OCI-LY1 (cell line): ENCODE results near the gene CEACAM1.
A peak's percentile ranks its signal among the peaks of the same experiment; 100 is the strongest.

ENCODE experiments used
- H2AFZ ChIP-seq: fragments of 200-600 bp; sonication (generic), shearing (Covaris generic); 2 replicates; pipeline ENCODE4 v1.6.0; 2014; ENCODE audit warnings: antibody characterized with exemption, mild to moderate bottlenecking, low read length
- H3F3A ChIP-seq: fragments of 200-600 bp; sonication (generic), shearing (Covaris generic); 2 replicates; pipeline ENCODE4 v1.6.0; 2014; ENCODE audit warnings: mild to moderate bottlenecking, antibody characterized with exemption, low read length, moderate library complexity; ENCODE audit not compliant: insufficient read depth
- H3K27ac ChIP-seq: fragments of 200-600 bp; sonication (generic); 2 replicates; pipeline ENCODE4 v1.5.1; 2014; ENCODE audit warnings: low read length, mixed run types, mild to moderate bottlenecking, low read depth; ENCODE audit not compliant: poor library complexity, severe bottlenecking
- H3K27me3 ChIP-seq: fragments of 200-600 bp; sonication (generic); 2 replicates; pipeline ENCODE4 v1.6.0; 2014; ENCODE audit warnings: antibody characterized with exemption, mild to moderate bottlenecking, low read length, moderate library complexity; ENCODE audit not compliant: insufficient read depth
- H3K36me3 ChIP-seq: fragments of 200-600 bp; sonication (generic); 2 replicates; pipeline ENCODE4 v1.6.1; 2014; ENCODE audit warnings: mild to moderate bottlenecking, antibody characterized with exemption, low read length, moderate library complexity, mixed read lengths; ENCODE audit not compliant: insufficient read depth
- H3K4me1 ChIP-seq: fragments of 200-600 bp; sonication (generic); 2 replicates; pipeline ENCODE4 v1.5.1; 2014; ENCODE audit warnings: mild to moderate bottlenecking, low read length, moderate library complexity; ENCODE audit not compliant: insufficient read depth, severe bottlenecking
- H3K4me2 ChIP-seq: fragments of 200-600 bp; sonication (generic), shearing (Covaris generic); 2 replicates; pipeline ENCODE4 v1.6.1; 2014; ENCODE audit warnings: low read length
- H3K4me3 ChIP-seq: fragments of 200-600 bp; sonication (generic); 2 replicates; pipeline ENCODE4 v1.5.1; 2014; ENCODE audit warnings: low read length, low read depth, mild to moderate bottlenecking, mixed read lengths; ENCODE audit not compliant: poor library complexity, severe bottlenecking
- H3K79me2 ChIP-seq: fragments of 200-600 bp; shearing (Covaris generic); 2 replicates; pipeline ENCODE4 v1.6.1; 2016; ENCODE audit warnings: mixed run types, low read length, mixed read lengths; ENCODE audit not compliant: insufficient read depth
- H3K9ac ChIP-seq: fragments of 200-600 bp; sonication (generic), shearing (Covaris generic); 2 replicates; pipeline ENCODE4 v1.6.1; 2014; ENCODE audit warnings: mild to moderate bottlenecking, low read length, mixed read lengths
- H3K9me2 ChIP-seq: fragments of 200-600 bp; sonication (generic), shearing (Covaris generic); 2 replicates; pipeline ENCODE4 v1.6.1; 2014; ENCODE audit warnings: low read depth, mild to moderate bottlenecking, low read length, mixed read lengths
- H3K9me3 ChIP-seq: fragments of 200-600 bp; shearing (Covaris generic); 2 replicates; pipeline ENCODE4 v1.6.1; 2014; ENCODE audit warnings: low read length, mixed read lengths
- H4K20me1 ChIP-seq: fragments of 200-600 bp; sonication (generic), shearing (Covaris generic); 2 replicates; pipeline ENCODE4 v1.6.0; 2016; ENCODE audit warnings: mild to moderate bottlenecking, low read length; ENCODE audit not compliant: insufficient read depth
- EZH2 ChIP-seq: fragments of 200-600 bp; sonication (generic), shearing (Covaris generic); IDR thresholded peaks from 2 replicates; pipeline ENCODE4 v1.8.0; 2017; ENCODE audit warnings: borderline replicate concordance, mixed run types, mild to moderate bottlenecking, antibody characterized with exemption, low read length, moderate library complexity, mixed read lengths
- TF ChIP-seq, protein P1 (sequence below): fragments of 200-600 bp; sonication (generic), shearing (Covaris generic); IDR thresholded peaks from 2 replicates; pipeline ENCODE4 v1.5.1; 2017; ENCODE audit warnings: mild to moderate bottlenecking, antibody characterized with exemption, low read length, moderate library complexity, mixed read lengths

The CEACAM1 gene

GRCh38 chr19:42516771-42517170 lies 11.5 kb downstream of the CEACAM1 start:
- Histone ChIP-seq H3K4me2 (no peak overlapping the region), H3K9me2 (no peaks in the 10 kb centered on the region), H3K4me3 (no peak overlapping the region), H4K20me1 (no peaks in the 10 kb centered on the region), H3K27ac (no peak overlapping the region), H3K9ac (no peak overlapping the region), H3F3A (no peaks in the 10 kb centered on the region), H3K4me1 (peaks cover 37% of the 10 kb centered on the region), H3K27me3 (no peaks in the 10 kb centered on the region), H3K79me2 (no peaks in the 10 kb centered on the region), H2AFZ (no peak overlapping the region), H3K36me3 (peaks cover 22% of the 10 kb centered on the region), H3K9me3 (peaks cover 4% of the 10 kb centered on the region)
- TF ChIP-seq, protein P1, sequence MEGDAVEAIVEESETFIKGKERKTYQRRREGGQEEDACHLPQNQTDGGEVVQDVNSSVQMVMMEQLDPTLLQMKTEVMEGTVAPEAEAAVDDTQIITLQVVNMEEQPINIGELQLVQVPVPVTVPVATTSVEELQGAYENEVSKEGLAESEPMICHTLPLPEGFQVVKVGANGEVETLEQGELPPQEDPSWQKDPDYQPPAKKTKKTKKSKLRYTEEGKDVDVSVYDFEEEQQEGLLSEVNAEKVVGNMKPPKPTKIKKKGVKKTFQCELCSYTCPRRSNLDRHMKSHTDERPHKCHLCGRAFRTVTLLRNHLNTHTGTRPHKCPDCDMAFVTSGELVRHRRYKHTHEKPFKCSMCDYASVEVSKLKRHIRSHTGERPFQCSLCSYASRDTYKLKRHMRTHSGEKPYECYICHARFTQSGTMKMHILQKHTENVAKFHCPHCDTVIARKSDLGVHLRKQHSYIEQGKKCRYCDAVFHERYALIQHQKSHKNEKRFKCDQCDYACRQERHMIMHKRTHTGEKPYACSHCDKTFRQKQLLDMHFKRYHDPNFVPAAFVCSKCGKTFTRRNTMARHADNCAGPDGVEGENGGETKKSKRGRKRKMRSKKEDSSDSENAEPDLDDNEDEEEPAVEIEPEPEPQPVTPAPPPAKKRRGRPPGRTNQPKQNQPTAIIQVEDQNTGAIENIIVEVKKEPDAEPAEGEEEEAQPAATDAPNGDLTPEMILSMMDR, result no peak
- TF ChIP-seq EZH2, result no peak

DNA sequence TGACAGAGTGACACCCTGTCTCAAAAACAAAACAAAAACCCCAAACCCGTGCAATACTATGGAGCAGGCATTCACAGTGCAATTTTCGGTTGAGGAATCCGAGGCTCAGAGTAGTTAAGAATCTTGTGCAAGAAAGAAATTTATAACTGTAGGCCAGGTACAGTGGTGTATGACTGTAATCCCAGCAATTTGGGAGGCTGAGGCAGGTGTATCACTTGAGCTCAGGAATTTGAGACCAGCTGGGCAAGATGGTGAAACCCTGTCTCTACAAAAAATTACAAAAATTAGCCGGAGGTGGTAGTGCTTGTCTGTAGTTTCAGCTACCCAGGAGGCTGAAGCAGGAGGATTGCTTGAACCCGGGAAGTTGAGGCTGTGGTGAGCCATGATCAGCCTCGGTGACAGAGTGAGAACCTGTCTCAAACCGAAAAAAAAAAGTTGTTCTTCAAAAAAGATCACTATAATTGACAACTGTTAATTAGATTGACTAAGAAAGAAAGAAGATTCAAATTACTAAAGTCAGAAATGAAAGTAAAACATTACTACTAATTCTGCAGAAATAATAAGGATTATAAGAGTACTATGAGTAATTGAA lies 12.9 kb downstream of the CEACAM1 start:
- Histone ChIP-seq H3K4me2 (no peak overlapping the region), H3K9me2 (no peaks in the 10 kb centered on the region), H3K27me3 (no peaks in the 10 kb centered on the region), H3K79me2 (no peaks in the 10 kb centered on the region), H3K4me1 (peaks cover 38% of the 10 kb centered on the region), H3K4me3 (no peak overlapping the region), H2AFZ (no peak overlapping the region), H3F3A (no peaks in the 10 kb centered on the region), H3K9ac (no peak overlapping the region), H3K9me3 (peaks cover 4% of the 10 kb centered on the region), H4K20me1 (no peaks in the 10 kb centered on the region), H3K27ac (peak overlapping the region; percentile 8), H3K36me3 (peaks cover 21% of the 10 kb centered on the region)
- TF ChIP-seq, protein P1, result no peak
- no peak for TF ChIP-seq EZH2

- H3K9me2 ChIP-seq, result no peaks in the 10 kb centered on the region
- H3K27me3 ChIP-seq, result no peaks in the 10 kb centered on the region
- no peaks in the 10 kb centered on the region for H3F3A ChIP-seq
- no peak overlapping the region for H3K9ac ChIP-seq
- no peaks in the 10 kb centered on the region for H3K79me2 ChIP-seq
- TF ChIP-seq, protein P1, result no peak
- no peak for TF ChIP-seq EZH2
- peaks cover 21% of the 10 kb centered on the region for H3K36me3 ChIP-seq
- peaks cover 38% of the 10 kb centered on the region for H3K4me1 ChIP-seq
- H4K20me1 ChIP-seq, result no peaks in the 10 kb centered on the region
- no peak overlapping the region for H3K4me3 ChIP-seq
- H2AFZ ChIP-seq, result no peak overlapping the region
- no peak overlapping the region for H3K4me2 ChIP-seq
- H3K9me3 ChIP-seq, result peaks cover 4% of the 10 kb centered on the region
- peak overlapping the region; percentile 8 for H3K27ac ChIP-seq
Measured at GRCh38 chr19:42514449-42514848, 13.8 kb downstream of the CEACAM1 start.
